Mucosa of descending colon (tissue), 3 donors: ENCODE results near the gene ADCY9. TPM values are rescaled to one million over a fixed set of nuclear protein-coding genes. Genes with fewer than 3 reads are reported as not detected.

ENCODE experiments used
- ATAC-seq: fragments of 200-7000 bp; cut with Tn5 transposase; one replicate; pipeline ENCODE4 v1.9.1; 2020; ENCODE audit warnings: mild to moderate bottlenecking, moderate library complexity
- DNase-seq, 3 donors: peaks; one replicate each; pipeline ENCODE4 v3.0.0-alpha.2; 2020
- H3K36me3 ChIP-seq: fragments of 200-600 bp; one replicate; pipeline ENCODE4 v1.8.0; 2021; ENCODE audit warnings: low read depth, mild to moderate bottlenecking
- H3K4me1 ChIP-seq: fragments of 200-600 bp; one replicate; pipeline ENCODE4 v1.8.0; 2021; ENCODE audit warnings: low read depth, mild to moderate bottlenecking
- H3K4me3 ChIP-seq: fragments of 200-600 bp; one replicate; pipeline ENCODE4 v1.8.0; 2021; ENCODE audit warnings: mild to moderate bottlenecking
- H3K9me3 ChIP-seq: fragments of 200-600 bp; one replicate; pipeline ENCODE4 v1.8.0; 2021; ENCODE audit warnings: mild to moderate bottlenecking
- intact Hi-C, 2 donors: fragments of 100-400 bp; cut with DNase I in 1 of 2; cut with micrococcal nuclease in 1 of 2; formaldehyde crosslinking; loops; one replicate each; pipeline versions ENCODE4 v1.11.0 to v1.11.1; 2022; cut with DNase I, micrococcal nuclease
- total RNA-seq, 3 donors: library from RNA; stranded (reverse); fragmentation: NEBNext Ultra II Directional in 2 of 3; extraction: Animal tissue kit (Norgen Biotek cat#: 25700) in 2 of 3; gene quantifications; one replicate each; pipeline versions ENCODE4 v1.2.1 to v1.2.4, GENCODE V29; 2021 to 2023
- TF ChIP-seq, protein P1 (sequence below): fragments of 200-600 bp; IDR thresholded peaks from one replicate; pipeline ENCODE4 v1.8.0; 2022; ENCODE audit warnings: antibody characterized with exemption, mild to moderate bottlenecking
- donor health status: DM: no; HTN: no; CAD: no; lungs with moderate emphysema.
- donor health status: DM: no; HTN: no; CAD: no.
- donor health status: DM: no; HTN: yes; CAD: no.

The ADCY9 gene
- total RNA-seq, 3 donors from 2014 or later: 30.0 to 50.8 (median 41.8) TPM

DNA sequence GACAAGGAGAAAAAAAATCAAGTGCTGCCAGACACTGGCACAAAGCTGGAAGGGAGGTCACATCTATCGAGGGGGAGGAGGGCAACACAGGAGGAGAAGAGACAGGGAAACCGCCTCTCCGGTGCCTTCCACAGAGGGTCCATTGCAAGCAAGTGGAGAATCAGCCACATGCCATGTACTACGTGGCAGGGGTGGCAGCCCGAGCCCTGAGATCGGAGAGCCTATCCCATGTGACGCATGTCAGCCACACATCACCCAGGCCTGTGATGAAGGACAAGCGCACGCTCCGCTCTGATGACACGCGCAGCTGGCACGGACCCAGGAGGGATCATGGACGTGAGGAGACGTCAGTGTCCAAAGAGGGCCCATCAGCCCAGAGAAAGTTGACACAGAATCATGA is 30.1 kb downstream of the ADCY9 start:
- no peaks in the 10 kb centered on the region for H3K36me3 ChIP-seq
- H3K9me3 ChIP-seq: no peaks in the 10 kb centered on the region
- no peak overlapping the region for H3K4me3 ChIP-seq
- ATAC-seq (no peak), DNase-seq (no peak)
- intact Hi-C loops: no loop called here
- TF ChIP-seq, protein P1, sequence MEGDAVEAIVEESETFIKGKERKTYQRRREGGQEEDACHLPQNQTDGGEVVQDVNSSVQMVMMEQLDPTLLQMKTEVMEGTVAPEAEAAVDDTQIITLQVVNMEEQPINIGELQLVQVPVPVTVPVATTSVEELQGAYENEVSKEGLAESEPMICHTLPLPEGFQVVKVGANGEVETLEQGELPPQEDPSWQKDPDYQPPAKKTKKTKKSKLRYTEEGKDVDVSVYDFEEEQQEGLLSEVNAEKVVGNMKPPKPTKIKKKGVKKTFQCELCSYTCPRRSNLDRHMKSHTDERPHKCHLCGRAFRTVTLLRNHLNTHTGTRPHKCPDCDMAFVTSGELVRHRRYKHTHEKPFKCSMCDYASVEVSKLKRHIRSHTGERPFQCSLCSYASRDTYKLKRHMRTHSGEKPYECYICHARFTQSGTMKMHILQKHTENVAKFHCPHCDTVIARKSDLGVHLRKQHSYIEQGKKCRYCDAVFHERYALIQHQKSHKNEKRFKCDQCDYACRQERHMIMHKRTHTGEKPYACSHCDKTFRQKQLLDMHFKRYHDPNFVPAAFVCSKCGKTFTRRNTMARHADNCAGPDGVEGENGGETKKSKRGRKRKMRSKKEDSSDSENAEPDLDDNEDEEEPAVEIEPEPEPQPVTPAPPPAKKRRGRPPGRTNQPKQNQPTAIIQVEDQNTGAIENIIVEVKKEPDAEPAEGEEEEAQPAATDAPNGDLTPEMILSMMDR: no peak
- peaks cover 16% of the 10 kb centered on the region for H3K4me1 ChIP-seq

DNA sequence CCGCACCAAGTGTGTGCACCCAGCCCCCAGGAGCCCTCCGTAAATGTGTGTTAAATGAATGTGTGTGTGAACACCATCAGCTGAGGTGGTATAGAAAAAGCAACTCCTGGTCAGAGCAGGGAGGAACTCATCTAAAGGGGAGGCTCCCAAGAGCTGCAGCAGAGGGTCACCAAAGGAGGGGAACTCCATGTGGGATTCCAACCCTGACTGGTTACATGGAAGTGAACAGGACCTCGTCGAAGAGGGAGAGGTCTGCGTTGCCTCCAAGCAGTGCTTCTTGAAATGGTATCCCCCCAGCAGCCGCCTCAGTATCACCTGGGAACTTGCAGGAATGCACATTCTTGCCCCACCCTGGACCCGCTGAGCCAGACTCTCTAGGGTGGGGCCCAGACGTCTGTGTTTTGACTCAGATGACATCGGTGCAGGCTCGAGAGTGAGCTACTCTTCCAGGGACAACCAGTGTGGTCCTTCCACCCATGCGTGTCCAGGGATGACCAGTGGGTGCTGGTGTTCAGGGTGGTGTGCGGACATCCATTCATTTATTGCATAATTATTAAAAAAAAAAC is 30.8 kb downstream of the ADCY9 start:
- H3K9me3 ChIP-seq: no peaks in the 10 kb centered on the region
- H3K4me3 ChIP-seq: no peak overlapping the region
- no peak for DNase-seq
- H3K4me1 ChIP-seq: peaks cover 11% of the 10 kb centered on the region
- intact Hi-C loops: no loop called here
- H3K36me3 ChIP-seq: no peaks in the 10 kb centered on the region
- ATAC-seq: no peak
- TF ChIP-seq, protein P1: no peak

DNA sequence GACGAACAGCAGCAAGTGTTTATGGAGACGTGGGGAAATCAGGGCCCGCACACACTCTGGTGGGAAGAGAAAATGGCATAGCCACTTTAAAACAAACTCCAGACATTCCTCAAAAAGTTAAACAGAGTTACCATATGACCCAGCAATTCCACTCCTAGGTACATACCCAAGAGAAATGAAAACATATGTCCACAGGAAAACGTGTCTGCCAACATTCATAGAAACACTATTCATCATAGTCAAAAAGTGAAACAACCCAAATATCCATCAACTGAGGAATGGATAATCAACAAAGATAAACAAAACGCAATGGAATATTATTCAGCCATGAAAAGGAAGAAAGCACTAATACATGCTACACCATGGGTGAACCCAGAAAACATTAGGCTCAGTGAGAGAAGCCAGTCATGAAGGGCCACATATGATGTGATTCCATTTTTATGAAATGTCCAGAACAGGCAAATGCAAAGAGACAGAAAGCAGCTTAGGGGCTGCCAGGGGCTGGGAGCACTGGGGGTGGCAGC is 32.8 kb downstream of the ADCY9 start:
- no peak for ATAC-seq
- H3K4me3 ChIP-seq: no peak overlapping the region
- intact Hi-C loops: no loop called here
- peaks cover 3% of the 10 kb centered on the region for H3K4me1 ChIP-seq
- TF ChIP-seq, protein P1: no peak
- H3K9me3 ChIP-seq: no peaks in the 10 kb centered on the region
- no peak for DNase-seq
- no peaks in the 10 kb centered on the region for H3K36me3 ChIP-seq

DNA sequence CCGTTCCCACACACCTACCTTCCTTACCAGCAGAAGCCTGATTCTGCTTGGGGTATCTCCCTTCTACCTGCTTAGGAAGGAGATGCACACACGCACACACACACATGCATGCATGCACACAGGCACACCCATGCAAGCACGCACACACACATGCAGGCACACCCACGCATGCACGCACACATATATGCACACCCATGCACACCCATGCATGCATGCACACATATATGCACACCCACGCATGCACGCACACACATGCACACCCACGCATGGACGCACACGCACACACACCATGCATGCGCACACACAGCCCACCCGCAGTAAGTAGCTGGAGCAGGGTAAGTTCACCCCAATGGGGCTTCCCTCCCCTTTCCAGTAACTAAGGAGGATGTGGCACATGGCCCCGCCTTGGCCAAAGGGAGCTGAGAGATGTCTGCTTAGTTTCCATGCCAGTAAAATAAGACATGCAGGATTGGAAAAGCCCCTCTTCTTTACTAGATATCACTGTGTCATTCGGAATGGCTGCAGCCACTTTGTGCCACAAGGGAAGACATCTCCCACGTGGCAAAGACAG is 33.7 kb downstream of the ADCY9 start:
- Histone ChIP-seq H3K36me3 (no peaks in the 10 kb centered on the region), H3K4me1 (peaks cover 3% of the 10 kb centered on the region), H3K9me3 (no peaks in the 10 kb centered on the region), H3K4me3 (no peak overlapping the region)
- no peak for ATAC-seq
- DNase-seq: no peak
- intact Hi-C loops: no loop called here
- TF ChIP-seq, protein P1: no peak

DNA sequence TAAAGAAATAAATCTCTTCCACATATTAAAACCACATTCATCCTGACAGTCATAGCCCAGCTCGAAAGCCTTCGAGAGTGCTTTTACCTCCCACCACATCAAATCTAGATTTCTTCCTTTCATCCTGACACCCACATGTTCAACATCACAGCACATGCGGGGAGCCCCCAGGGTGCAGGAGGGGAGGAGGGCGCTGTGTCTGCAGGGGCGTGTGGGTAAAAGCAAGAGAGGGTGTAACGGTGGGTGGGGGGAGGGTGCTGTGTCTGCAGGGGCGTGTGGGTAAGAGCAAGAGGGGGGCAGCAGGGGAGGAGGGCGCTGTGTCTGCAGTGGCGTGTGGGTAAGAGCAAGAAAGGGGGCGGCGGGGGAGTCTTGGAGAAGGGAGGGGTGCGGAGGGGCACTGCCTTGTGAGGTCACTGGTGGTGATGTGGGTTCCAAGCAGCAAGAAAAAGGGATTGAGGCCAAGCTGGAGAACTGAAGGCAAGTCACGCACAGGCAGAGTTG is 34.7 kb downstream of the ADCY9 start:
- ATAC-seq (no peak), DNase-seq (no peak)
- Histone ChIP-seq H3K4me1 (peaks cover 3% of the 10 kb centered on the region), H3K4me3 (no peak overlapping the region), H3K9me3 (no peaks in the 10 kb centered on the region), H3K36me3 (no peaks in the 10 kb centered on the region)
- intact Hi-C loops: no loop called here
- TF ChIP-seq, protein P1: no peak
